ENCODE data around the gene SIK3.

DNA sequence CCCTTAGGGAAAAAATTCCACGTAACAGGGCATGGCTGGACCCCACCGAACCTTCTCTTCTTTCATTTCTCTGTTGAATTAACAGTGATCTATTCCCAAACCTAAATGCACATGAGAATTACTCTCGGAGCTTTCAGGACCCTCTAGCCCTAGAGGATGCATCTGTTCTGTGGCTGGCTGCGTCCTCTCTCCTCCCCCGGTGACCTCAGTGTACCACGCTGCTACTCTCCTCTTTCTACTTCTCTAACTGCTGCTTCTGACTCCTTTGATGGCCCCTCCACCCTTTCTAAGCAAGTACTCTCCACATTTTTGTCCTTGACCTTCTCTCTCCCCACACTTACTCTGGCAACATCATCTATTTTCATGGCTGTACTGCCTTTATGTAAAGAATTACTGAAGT, 248.7 kb downstream of the SIK3 start:
- TF ChIP-seq POLR2AphosphoS5 (IDR thresholded peaks at IDR 0.05; ENCODE audit: low read depth, low read length) (no peak), SIN3A (IDR thresholded peaks at IDR 0.05; ENCODE audit: borderline replicate concordance, insufficient read depth, low read length) (no peak), TAF1 (IDR thresholded peaks at IDR 0.05; ENCODE audit: borderline replicate concordance, insufficient read depth, low read length) (no peak), FOXP2 (optimal IDR thresholded peaks at IDR 0.05; ENCODE audit: borderline replicate concordance, extremely low read depth, extremely low read length, insufficient read depth) (no peak)
- TF ChIP-seq, protein P1, sequence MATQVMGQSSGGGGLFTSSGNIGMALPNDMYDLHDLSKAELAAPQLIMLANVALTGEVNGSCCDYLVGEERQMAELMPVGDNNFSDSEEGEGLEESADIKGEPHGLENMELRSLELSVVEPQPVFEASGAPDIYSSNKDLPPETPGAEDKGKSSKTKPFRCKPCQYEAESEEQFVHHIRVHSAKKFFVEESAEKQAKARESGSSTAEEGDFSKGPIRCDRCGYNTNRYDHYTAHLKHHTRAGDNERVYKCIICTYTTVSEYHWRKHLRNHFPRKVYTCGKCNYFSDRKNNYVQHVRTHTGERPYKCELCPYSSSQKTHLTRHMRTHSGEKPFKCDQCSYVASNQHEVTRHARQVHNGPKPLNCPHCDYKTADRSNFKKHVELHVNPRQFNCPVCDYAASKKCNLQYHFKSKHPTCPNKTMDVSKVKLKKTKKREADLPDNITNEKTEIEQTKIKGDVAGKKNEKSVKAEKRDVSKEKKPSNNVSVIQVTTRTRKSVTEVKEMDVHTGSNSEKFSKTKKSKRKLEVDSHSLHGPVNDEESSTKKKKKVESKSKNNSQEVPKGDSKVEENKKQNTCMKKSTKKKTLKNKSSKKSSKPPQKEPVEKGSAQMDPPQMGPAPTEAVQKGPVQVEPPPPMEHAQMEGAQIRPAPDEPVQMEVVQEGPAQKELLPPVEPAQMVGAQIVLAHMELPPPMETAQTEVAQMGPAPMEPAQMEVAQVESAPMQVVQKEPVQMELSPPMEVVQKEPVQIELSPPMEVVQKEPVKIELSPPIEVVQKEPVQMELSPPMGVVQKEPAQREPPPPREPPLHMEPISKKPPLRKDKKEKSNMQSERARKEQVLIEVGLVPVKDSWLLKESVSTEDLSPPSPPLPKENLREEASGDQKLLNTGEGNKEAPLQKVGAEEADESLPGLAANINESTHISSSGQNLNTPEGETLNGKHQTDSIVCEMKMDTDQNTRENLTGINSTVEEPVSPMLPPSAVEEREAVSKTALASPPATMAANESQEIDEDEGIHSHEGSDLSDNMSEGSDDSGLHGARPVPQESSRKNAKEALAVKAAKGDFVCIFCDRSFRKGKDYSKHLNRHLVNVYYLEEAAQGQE (IDR thresholded peaks at IDR 0.05; ENCODE audit: insufficient read depth in 1 of 2, low read depth in 2 of 2, low read length in 2 of 2) = no peak
